Rectal smooth muscle tissue (tissue), 1 donor: ENCODE measurements around the gene ERBB4.
"Not testable (repeated sequence)": the region's sequence is repeated elsewhere in the genome, so short reads cannot be mapped to it uniquely, and the experiment has no call there.

Experiments
- H3K27ac ChIP-seq: one replicate; pipeline ENCODE4 v1.7.0; 2013; ENCODE audit warnings: low read depth, low read length, inconsistent platforms
- H3K27me3 ChIP-seq: one replicate; pipeline ENCODE4 v1.7.0; 2013; ENCODE audit warnings: low read length; ENCODE audit not compliant: control insufficient read depth, insufficient read depth
- H3K36me3 ChIP-seq: one replicate; pipeline ENCODE4 v1.7.0; 2013; ENCODE audit warnings: low read length; ENCODE audit not compliant: control insufficient read depth, insufficient read depth
- H3K4me1 ChIP-seq: one replicate; pipeline ENCODE4 v1.7.0; 2013; ENCODE audit warnings: low read length; ENCODE audit not compliant: control insufficient read depth, insufficient read depth
- H3K4me3 ChIP-seq: one replicate; pipeline ENCODE4 v1.7.0; 2013; ENCODE audit warnings: low read length
- H3K9ac ChIP-seq: one replicate; pipeline ENCODE4 v1.7.0; 2013; ENCODE audit warnings: low read length

The ERBB4 gene

GRCh38 chr2:211745295-211746097 is 793.1 kb downstream of the ERBB4 start:
- no peaks in the 10 kb centered on the region for H3K4me1 ChIP-seq
- H3K27ac ChIP-seq = no peak overlapping the region
- no peaks in the 10 kb centered on the region for H3K36me3 ChIP-seq
- no peak overlapping the region for H3K4me3 ChIP-seq
- H3K9ac ChIP-seq = no peak overlapping the region
- H3K27me3 ChIP-seq = no peaks in the 10 kb centered on the region

- no peaks in the 10 kb centered on the region for H3K27me3 ChIP-seq
- no peak overlapping the region for H3K4me3 ChIP-seq
- H3K4me1 ChIP-seq = no peaks in the 10 kb centered on the region
- no peak overlapping the region for H3K27ac ChIP-seq
- no peak overlapping the region for H3K9ac ChIP-seq
- H3K36me3 ChIP-seq = no peaks in the 10 kb centered on the region
These were observed 794.2 kb downstream of the ERBB4 start for GRCh38 chr2:211744379-211744778.

- H3K36me3 ChIP-seq = no peaks in the 10 kb centered on the region
These were observed 796.6 kb downstream of the ERBB4 start for GRCh38 chr2:211741966-211742365.

GRCh38 chr2:211737282-211737681 is 801.3 kb downstream of the ERBB4 start:
- Histone ChIP-seq H3K4me3 (no peak overlapping the region), H3K27me3 (no peaks in the 10 kb centered on the region), H3K9ac (no peak overlapping the region), H3K27ac (no peak overlapping the region), H3K4me1 (no peaks in the 10 kb centered on the region), H3K36me3 (no peaks in the 10 kb centered on the region)

More at GRCh38 chr2:211741966-211742365, 796.6 kb downstream of the ERBB4 start:
- no peak overlapping the region for H3K4me3 ChIP-seq
- H3K27ac ChIP-seq = no peak overlapping the region
- no peak overlapping the region for H3K9ac ChIP-seq
- no peaks in the 10 kb centered on the region for H3K4me1 ChIP-seq
- no peaks in the 10 kb centered on the region for H3K27me3 ChIP-seq

GRCh38 chr2:211730215-211730614 is 808.4 kb downstream of the ERBB4 start:
- no peaks in the 10 kb centered on the region for H3K4me1 ChIP-seq
- no peak overlapping the region for H3K4me3 ChIP-seq
- no peak overlapping the region for H3K9ac ChIP-seq
- no peaks in the 10 kb centered on the region for H3K36me3 ChIP-seq
- H3K27ac ChIP-seq = no peak overlapping the region
- no peaks in the 10 kb centered on the region for H3K27me3 ChIP-seq

- Histone ChIP-seq H3K4me3 (no peak overlapping the region), H3K27me3 (no peaks in the 10 kb centered on the region), H3K36me3 (no peaks in the 10 kb centered on the region), H3K27ac (no peak overlapping the region), H3K4me1 (no peaks in the 10 kb centered on the region), H3K9ac (no peak overlapping the region)
These were observed 809.2 kb downstream of the ERBB4 start for GRCh38 chr2:211729433-211729832.

- Histone ChIP-seq H3K9ac (no peak overlapping the region), H3K36me3 (no peaks in the 10 kb centered on the region), H3K27ac (no peak overlapping the region), H3K4me1 (no peaks in the 10 kb centered on the region), H3K4me3 (no peak overlapping the region), H3K27me3 (no peaks in the 10 kb centered on the region)
These were observed 813.7 kb downstream of the ERBB4 start for GRCh38 chr2:211724933-211725332.

GRCh38 chr2:211723398-211723797 is 815.2 kb downstream of the ERBB4 start:
- no peaks in the 10 kb centered on the region for H3K27me3 ChIP-seq
- no peak overlapping the region for H3K9ac ChIP-seq
- H3K27ac ChIP-seq = no peak overlapping the region
- no peaks in the 10 kb centered on the region for H3K36me3 ChIP-seq
- no peaks in the 10 kb centered on the region for H3K4me1 ChIP-seq
- no peak overlapping the region for H3K4me3 ChIP-seq

GRCh38 chr2:211722928-211723327 is 815.7 kb downstream of the ERBB4 start:
- no peak overlapping the region for H3K9ac ChIP-seq
- no peak overlapping the region for H3K27ac ChIP-seq
- H3K4me1 ChIP-seq = no peaks in the 10 kb centered on the region
- H3K4me3 ChIP-seq = no peak overlapping the region
- H3K36me3 ChIP-seq = no peaks in the 10 kb centered on the region
- no peaks in the 10 kb centered on the region for H3K27me3 ChIP-seq

GRCh38 chr2:211721874-211722273 is 816.7 kb downstream of the ERBB4 start:
- H3K4me3 ChIP-seq, H3K4me1 ChIP-seq, H3K27ac ChIP-seq, H3K36me3 ChIP-seq, H3K27me3 ChIP-seq, H3K9ac ChIP-seq: not testable (repeated sequence)

- no peaks in the 10 kb centered on the region for H3K4me1 ChIP-seq
- no peak overlapping the region for H3K27ac ChIP-seq
- H3K36me3 ChIP-seq = no peaks in the 10 kb centered on the region
- H3K9ac ChIP-seq = no peak overlapping the region
- no peak overlapping the region for H3K4me3 ChIP-seq
- no peaks in the 10 kb centered on the region for H3K27me3 ChIP-seq
These were observed 829.2 kb downstream of the ERBB4 start for GRCh38 chr2:211709389-211709788.

- no peaks in the 10 kb centered on the region for H3K36me3 ChIP-seq
- no peak overlapping the region for H3K9ac ChIP-seq
- no peak overlapping the region for H3K4me3 ChIP-seq
- no peak overlapping the region for H3K27ac ChIP-seq
- H3K27me3 ChIP-seq = no peaks in the 10 kb centered on the region
- H3K4me1 ChIP-seq = no peaks in the 10 kb centered on the region
These were observed 845.9 kb downstream of the ERBB4 start for GRCh38 chr2:211692689-211693088.

GRCh38 chr2:211690736-211691135 is 847.9 kb downstream of the ERBB4 start:
- no peaks in the 10 kb centered on the region for H3K4me1 ChIP-seq
- no peak overlapping the region for H3K4me3 ChIP-seq
- no peaks in the 10 kb centered on the region for H3K27me3 ChIP-seq
- H3K27ac ChIP-seq = no peak overlapping the region
- H3K36me3 ChIP-seq = no peaks in the 10 kb centered on the region
- H3K9ac ChIP-seq = no peak overlapping the region
